Kidney tubule cell (primary cell): ENCODE data around the gene WDR17.

Source experiments
- DNase-seq: peaks from one replicate; pipeline ENCODE4 v3.0.0-alpha.2; 2018; ENCODE audit warnings: low spot score

Gene WDR17

GRCh38 chr4:176099314-176099713, 33.7 kb downstream of the WDR17 start:
- no peak for DNase-seq

- DNase-seq = no peak
Measured at GRCh38 chr4:176102414-176103063, 36.9 kb downstream of the WDR17 start.

- no peak for DNase-seq
Measured at GRCh38 chr4:176107695-176108094, 42.1 kb downstream of the WDR17 start.

GRCh38 chr4:176123710-176124407, 58.2 kb downstream of the WDR17 start:
- DNase-seq = peak; percentile 34

GRCh38 chr4:176125063-176125462, 59.4 kb downstream of the WDR17 start:
- no peak for DNase-seq

- DNase-seq = no peak
Measured at GRCh38 chr4:176134670-176135069, 69.0 kb downstream of the WDR17 start.

- DNase-seq = peak; percentile 47
Measured at GRCh38 chr4:176137631-176138030, 72.0 kb downstream of the WDR17 start.

- DNase-seq = no peak
Measured at GRCh38 chr4:176139518-176139917, 73.9 kb downstream of the WDR17 start.

- no peak for DNase-seq
Measured at GRCh38 chr4:176142253-176142652, 76.6 kb downstream of the WDR17 start.

GRCh38 chr4:176149680-176150355, 84.2 kb downstream of the WDR17 start:
- peak; percentile 10 for DNase-seq

- peak; percentile 55 for DNase-seq
Measured at GRCh38 chr4:176150356-176150682, 84.7 kb downstream of the WDR17 start.

- DNase-seq = peak; percentile 1
Measured at GRCh38 chr4:176150704-176151103, 85.1 kb downstream of the WDR17 start.

- DNase-seq = no peak
Measured at GRCh38 chr4:176153124-176153523, 87.5 kb downstream of the WDR17 start.

GRCh38 chr4:176156656-176157055, 91.0 kb downstream of the WDR17 start:
- no peak for DNase-seq

- no peak for DNase-seq
Measured at GRCh38 chr4:176163041-176163440, 97.4 kb downstream of the WDR17 start.

GRCh38 chr4:176185051-176185450, 119.4 kb downstream of the WDR17 start:
- DNase-seq = peak; percentile 50

GRCh38 chr4:176186067-176186466, 120.4 kb downstream of the WDR17 start:
- peak; percentile 68 for DNase-seq

GRCh38 chr4:176186671-176187395, 121.2 kb downstream of the WDR17 start:
- DNase-seq = no peak

- DNase-seq = peak; percentile 88
Measured at GRCh38 chr4:176187624-176188023, 122.0 kb downstream of the WDR17 start.

GRCh38 chr4:176188654-176189053, 123.0 kb downstream of the WDR17 start:
- peak; percentile 78 for DNase-seq

- peak; percentile 39 for DNase-seq
Measured at GRCh38 chr4:176189891-176190795, 124.5 kb downstream of the WDR17 start.

GRCh38 chr4:176191974-176192373, 126.3 kb downstream of the WDR17 start:
- DNase-seq = peak; percentile 56
